Measurements from ENCODE around the gene TMTC2.

TMTC2 gene

DNA sequence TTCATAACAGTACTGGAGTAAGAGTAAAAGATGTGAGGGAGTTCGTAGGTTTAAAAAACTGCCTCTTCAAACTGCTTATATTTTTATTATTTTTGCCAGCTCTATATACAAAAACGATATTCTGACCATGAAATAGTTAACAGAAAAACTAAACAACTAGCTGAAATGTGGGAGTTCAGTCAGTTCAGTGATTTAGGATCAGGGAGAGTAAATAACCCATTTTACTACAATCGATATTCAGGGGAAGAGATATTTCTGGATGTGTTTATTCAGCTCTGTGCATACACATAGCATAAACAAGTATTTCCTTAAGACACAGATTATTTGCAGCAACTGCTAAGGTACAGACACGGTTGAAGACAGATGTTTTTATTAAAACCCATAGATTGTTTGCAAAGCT lies 470.9 kb downstream of the TMTC2 start:
- no peak overlapping the region for H3K9ac ChIP-seq (ENCODE audit: low read length)
- H2BK5ac ChIP-seq (ENCODE audit: low read depth, low read length, poor library complexity, severe bottlenecking): no peak overlapping the region
- H3K4me2 ChIP-seq (ENCODE audit: low read length, poor library complexity, severe bottlenecking): no peak overlapping the region
- no peak overlapping the region for H3K4me3 ChIP-seq (ENCODE audit: insufficient read depth in 1 of 2, low read depth in 1 of 2, low read length in 2 of 2)
- no peak overlapping the region for H2BK120ac ChIP-seq (ENCODE audit: low read depth, low read length)
- no peak overlapping the region for H3K14ac ChIP-seq (ENCODE audit: low read length in 2 of 2)
- H3K9me3 ChIP-seq (ENCODE audit: control insufficient read depth, low read length): no peaks in the 10 kb centered on the region
- H3K23ac ChIP-seq (ENCODE audit: low read length in 2 of 2): no peak overlapping the region
- WGBS: 33% methylated on average over 1 of the region's 4 CpGs
- no peak overlapping the region for H3K4ac ChIP-seq (ENCODE audit: low read depth in 1 of 2, low read length in 2 of 2)
- no peak overlapping the region for H2AK5ac ChIP-seq (ENCODE audit: low read length, severe bottlenecking)
- DNase-seq: no peak
- no peak overlapping the region for H2BK15ac ChIP-seq (ENCODE audit: low read depth, poor library complexity, severe bottlenecking)
- H4K8ac ChIP-seq (ENCODE audit: low read length): no peak overlapping the region
- no peak overlapping the region for H3K18ac ChIP-seq (ENCODE audit: low read depth in 1 of 2, low read length in 2 of 2)
- H2AFZ ChIP-seq (ENCODE audit: low read depth, low read length): no peak overlapping the region
- H3K27me3 ChIP-seq (ENCODE audit: control insufficient read depth in 1 of 2, insufficient read depth in 1 of 2, low read length in 2 of 2): no peaks in the 10 kb centered on the region
- no peaks in the 10 kb centered on the region for H3K36me3 ChIP-seq (ENCODE audit: control insufficient read depth in 1 of 2, insufficient read depth in 2 of 2, low read depth in 1 of 2, low read length in 2 of 2)
- no peak overlapping the region for H3K27ac ChIP-seq (ENCODE audit: low read length, poor library complexity, severe bottlenecking)
- no peaks in the 10 kb centered on the region for H3K79me1 ChIP-seq (replicated peaks; ENCODE audit: low read length, poor library complexity, severe bottlenecking)
- no peaks in the 10 kb centered on the region for H3K4me1 ChIP-seq (ENCODE audit: control insufficient read depth, insufficient read depth, low read depth, low read length)
- H2BK12ac ChIP-seq (ENCODE audit: low read length in 2 of 2): no peak overlapping the region
- H4K91ac ChIP-seq (ENCODE audit: low read length): no peak overlapping the region

DNA sequence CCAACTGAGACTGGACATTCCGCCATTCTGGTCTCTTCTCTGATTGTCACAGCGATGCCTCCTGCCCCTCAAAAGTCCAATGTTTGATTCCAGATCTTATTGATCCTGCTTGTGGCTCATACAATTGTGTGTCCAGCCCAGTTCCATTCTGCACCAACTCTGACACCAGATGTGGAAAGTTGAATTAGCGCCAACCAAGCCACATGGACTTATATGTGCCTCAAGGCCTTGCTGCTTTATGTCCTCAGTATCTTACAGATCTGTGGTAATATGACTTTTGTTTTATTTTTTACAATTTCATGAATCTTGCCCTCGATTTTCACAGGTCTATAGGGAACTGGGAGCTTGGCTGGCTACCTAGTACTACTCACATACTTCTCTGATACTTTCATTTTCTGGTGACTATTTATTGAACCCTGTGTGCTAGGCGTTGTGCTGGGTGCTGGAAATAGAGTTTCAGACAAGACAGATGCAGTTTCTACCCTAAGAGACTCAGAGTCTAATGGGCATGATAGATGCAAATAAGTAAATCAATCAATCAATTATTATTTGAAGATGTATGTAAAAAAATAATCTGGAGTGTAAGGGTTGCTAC lies 472.0 kb downstream of the TMTC2 start:
- no peak overlapping the region for H3K23ac ChIP-seq (ENCODE audit: low read length in 2 of 2)
- no peak for DNase-seq
- no peak overlapping the region for H3K9ac ChIP-seq (ENCODE audit: low read length)
- no peaks in the 10 kb centered on the region for H3K79me1 ChIP-seq (replicated peaks; ENCODE audit: low read length, poor library complexity, severe bottlenecking)
- H4K8ac ChIP-seq (ENCODE audit: low read length): no peak overlapping the region
- no peak overlapping the region for H3K18ac ChIP-seq (ENCODE audit: low read depth in 1 of 2, low read length in 2 of 2)
- no peak overlapping the region for H3K4me2 ChIP-seq (ENCODE audit: low read length, poor library complexity, severe bottlenecking)
- no peaks in the 10 kb centered on the region for H3K9me3 ChIP-seq (ENCODE audit: control insufficient read depth, low read length)
- H4K91ac ChIP-seq (ENCODE audit: low read length): no peak overlapping the region
- H3K4me3 ChIP-seq (ENCODE audit: insufficient read depth in 1 of 2, low read depth in 1 of 2, low read length in 2 of 2): no peak overlapping the region
- no peak overlapping the region for H3K27ac ChIP-seq (ENCODE audit: low read length, poor library complexity, severe bottlenecking)
- H2BK15ac ChIP-seq (ENCODE audit: low read depth, poor library complexity, severe bottlenecking): no peak overlapping the region
- no peak overlapping the region for H2AFZ ChIP-seq (ENCODE audit: low read depth, low read length)
- no peak overlapping the region for H2AK5ac ChIP-seq (ENCODE audit: low read length, severe bottlenecking)
- H3K27me3 ChIP-seq (ENCODE audit: control insufficient read depth in 1 of 2, insufficient read depth in 1 of 2, low read length in 2 of 2): no peaks in the 10 kb centered on the region
- H2BK12ac ChIP-seq (ENCODE audit: low read length in 2 of 2): no peak overlapping the region
- no peaks in the 10 kb centered on the region for H3K4me1 ChIP-seq (ENCODE audit: control insufficient read depth, insufficient read depth, low read depth, low read length)
- no peak overlapping the region for H3K4ac ChIP-seq (ENCODE audit: low read depth in 1 of 2, low read length in 2 of 2)
- H2BK5ac ChIP-seq (ENCODE audit: low read depth, low read length, poor library complexity, severe bottlenecking): no peak overlapping the region
- H3K14ac ChIP-seq (ENCODE audit: low read length in 2 of 2): no peak overlapping the region
- H3K36me3 ChIP-seq (ENCODE audit: control insufficient read depth in 1 of 2, insufficient read depth in 2 of 2, low read depth in 1 of 2, low read length in 2 of 2): no peaks in the 10 kb centered on the region
- WGBS: 80% methylated on average over 4 of the region's 5 CpGs
- no peak overlapping the region for H2BK120ac ChIP-seq (ENCODE audit: low read depth, low read length)

DNA sequence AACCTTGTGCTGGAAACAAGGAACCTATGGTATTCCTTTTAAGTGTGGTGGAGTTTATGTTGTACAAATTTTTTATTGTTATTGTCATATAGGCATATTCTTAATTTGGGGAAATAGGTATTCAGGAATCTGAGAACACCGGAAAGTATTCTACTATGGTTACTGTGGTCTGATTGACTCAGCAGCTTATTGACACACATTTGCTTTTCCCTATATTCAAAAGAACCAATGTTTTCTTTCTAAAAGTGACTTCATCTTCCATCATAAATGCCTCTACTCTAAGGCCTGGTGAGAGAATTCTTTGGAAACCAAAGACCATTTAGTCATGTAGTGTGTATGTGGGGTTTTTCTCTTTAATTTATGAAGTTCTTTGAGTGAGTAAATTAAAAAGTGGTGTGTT lies 474.8 kb downstream of the TMTC2 start:
- no peak overlapping the region for H4K8ac ChIP-seq (ENCODE audit: low read length)
- DNase-seq: no peak
- no peaks in the 10 kb centered on the region for H3K4me1 ChIP-seq (ENCODE audit: control insufficient read depth, insufficient read depth, low read depth, low read length)
- no peak overlapping the region for H2BK15ac ChIP-seq (ENCODE audit: low read depth, poor library complexity, severe bottlenecking)
- no peak overlapping the region for H3K4ac ChIP-seq (ENCODE audit: low read depth in 1 of 2, low read length in 2 of 2)
- H3K9ac ChIP-seq (ENCODE audit: low read length): no peak overlapping the region
- no peak overlapping the region for H2AFZ ChIP-seq (ENCODE audit: low read depth, low read length)
- no peak overlapping the region for H2BK120ac ChIP-seq (ENCODE audit: low read depth, low read length)
- H3K27me3 ChIP-seq (ENCODE audit: control insufficient read depth in 1 of 2, insufficient read depth in 1 of 2, low read length in 2 of 2): no peaks in the 10 kb centered on the region
- no peak overlapping the region for H2BK5ac ChIP-seq (ENCODE audit: low read depth, low read length, poor library complexity, severe bottlenecking)
- H3K4me3 ChIP-seq (ENCODE audit: insufficient read depth in 1 of 2, low read depth in 1 of 2, low read length in 2 of 2): no peak overlapping the region
- H3K18ac ChIP-seq (ENCODE audit: low read depth in 1 of 2, low read length in 2 of 2): no peak overlapping the region
- H3K36me3 ChIP-seq (ENCODE audit: control insufficient read depth in 1 of 2, insufficient read depth in 2 of 2, low read depth in 1 of 2, low read length in 2 of 2): no peaks in the 10 kb centered on the region
- H3K4me2 ChIP-seq (ENCODE audit: low read length, poor library complexity, severe bottlenecking): no peak overlapping the region
- H3K27ac ChIP-seq (ENCODE audit: low read length, poor library complexity, severe bottlenecking): no peak overlapping the region
- H2AK5ac ChIP-seq (ENCODE audit: low read length, severe bottlenecking): no peak overlapping the region
- H3K14ac ChIP-seq (ENCODE audit: low read length in 2 of 2): no peak overlapping the region
- no peak overlapping the region for H4K91ac ChIP-seq (ENCODE audit: low read length)
- no peak overlapping the region for H2BK12ac ChIP-seq (ENCODE audit: low read length in 2 of 2)
- no peak overlapping the region for H3K23ac ChIP-seq (ENCODE audit: low read length in 2 of 2)
- H3K9me3 ChIP-seq (ENCODE audit: control insufficient read depth, low read length): no peaks in the 10 kb centered on the region
- no peaks in the 10 kb centered on the region for H3K79me1 ChIP-seq (replicated peaks; ENCODE audit: low read length, poor library complexity, severe bottlenecking)
- WGBS: 86% methylated on average over 1 of the region's 1 CpG

DNA sequence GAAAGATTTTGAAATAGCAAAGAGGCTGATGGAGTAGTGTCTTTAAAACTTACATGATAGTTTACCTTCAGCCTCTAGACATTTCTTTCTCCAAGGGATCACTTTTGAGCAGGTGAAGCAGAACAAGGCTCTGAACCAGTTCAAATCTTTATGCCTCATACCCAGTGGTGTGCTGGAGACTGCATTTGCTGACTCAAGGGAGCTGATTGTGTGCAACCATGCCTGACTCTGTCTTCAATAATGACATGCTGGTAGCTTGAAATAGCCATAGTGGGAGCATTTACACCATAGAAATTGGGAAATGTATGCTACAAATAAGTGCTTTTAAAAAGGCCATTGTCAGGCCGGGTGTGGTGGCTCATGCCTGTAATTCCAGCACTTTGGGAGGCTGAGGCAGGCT lies 482.0 kb downstream of the TMTC2 start:
- H3K27ac ChIP-seq (ENCODE audit: low read length, poor library complexity, severe bottlenecking): no peak overlapping the region
- no peak overlapping the region for H2AFZ ChIP-seq (ENCODE audit: low read depth, low read length)
- H3K23ac ChIP-seq (ENCODE audit: low read length in 2 of 2): no peak overlapping the region
- H3K4me2 ChIP-seq (ENCODE audit: low read length, poor library complexity, severe bottlenecking): no peak overlapping the region
- no peak overlapping the region for H3K9ac ChIP-seq (ENCODE audit: low read length)
- H3K4me1 ChIP-seq (ENCODE audit: control insufficient read depth, insufficient read depth, low read depth, low read length): peaks cover 2% of the 10 kb centered on the region
- H3K36me3 ChIP-seq (ENCODE audit: control insufficient read depth in 1 of 2, insufficient read depth in 2 of 2, low read depth in 1 of 2, low read length in 2 of 2): no peaks in the 10 kb centered on the region
- H3K9me3 ChIP-seq (ENCODE audit: control insufficient read depth, low read length): no peaks in the 10 kb centered on the region
- no peak for DNase-seq
- no peak overlapping the region for H2BK5ac ChIP-seq (ENCODE audit: low read depth, low read length, poor library complexity, severe bottlenecking)
- no peak overlapping the region for H2BK15ac ChIP-seq (ENCODE audit: low read depth, poor library complexity, severe bottlenecking)
- no peaks in the 10 kb centered on the region for H3K79me1 ChIP-seq (replicated peaks; ENCODE audit: low read length, poor library complexity, severe bottlenecking)
- H4K91ac ChIP-seq (ENCODE audit: low read length): no peak overlapping the region
- 80% methylated on average over 1 of the region's 1 CpG for WGBS
- no peak overlapping the region for H3K18ac ChIP-seq (ENCODE audit: low read depth in 1 of 2, low read length in 2 of 2)
- no peak overlapping the region for H2AK5ac ChIP-seq (ENCODE audit: low read length, severe bottlenecking)
- no peak overlapping the region for H3K14ac ChIP-seq (ENCODE audit: low read length in 2 of 2)
- H2BK120ac ChIP-seq (ENCODE audit: low read depth, low read length): no peak overlapping the region
- no peaks in the 10 kb centered on the region for H3K27me3 ChIP-seq (ENCODE audit: control insufficient read depth in 1 of 2, insufficient read depth in 1 of 2, low read length in 2 of 2)
- H4K8ac ChIP-seq (ENCODE audit: low read length): no peak overlapping the region
- H3K4ac ChIP-seq (ENCODE audit: low read depth in 1 of 2, low read length in 2 of 2): no peak overlapping the region
- no peak overlapping the region for H3K4me3 ChIP-seq (ENCODE audit: insufficient read depth in 1 of 2, low read depth in 1 of 2, low read length in 2 of 2)
- no peak overlapping the region for H2BK12ac ChIP-seq (ENCODE audit: low read length in 2 of 2)

Measured in mesenchymal stem cell (in vitro differentiated cells and primary cell).